Right atrium auricular region (tissue), 2 donors: ENCODE measurements around the gene MROH7. TPM values are rescaled to one million over a fixed set of nuclear protein-coding genes. Genes with fewer than 3 reads are reported as not detected.

Experiments
- DNase-seq: peaks from one replicate; pipeline ENCODE4 v3.0.0-alpha.2; 2019; ENCODE audit warnings: low spot score
- H3K27ac ChIP-seq, 2 donors: fragments of 200-600 bp; sonication (generic); 1 replicate in 1 of 2; 2 replicates in 1 of 2; pipeline ENCODE4 v1.5.1; 2016 to 2019
- H3K27me3 ChIP-seq, 2 donors: fragments of 200-600 bp; sonication (generic); one replicate each; pipeline versions ENCODE4 v1.5.1 to v1.6.0; 2017 to 2019
- H3K36me3 ChIP-seq: fragments of 200-600 bp; sonication (generic); one replicate; pipeline ENCODE4 v1.5.1; 2016
- H3K4me1 ChIP-seq, 2 donors: fragments of 200-600 bp; sonication (generic); one replicate each; pipeline versions ENCODE4 v1.5.1 to v1.6.0; 2017 to 2019
- H3K4me3 ChIP-seq, 2 donors: fragments of 200-600 bp; sonication (generic); 1 replicate in 1 of 2; 2 replicates in 1 of 2; pipeline ENCODE4 v1.5.1; 2017 to 2019; ENCODE audit warnings: mild to moderate bottlenecking in 1 of 2, moderate library complexity in 1 of 2
- H3K9me3 ChIP-seq, 2 donors: fragments of 200-600 bp; sonication (generic); one replicate each; pipeline ENCODE4 v1.5.1; 2019
- total RNA-seq, 2 donors: library from RNA; depleted of rRNA; stranded (reverse); fragments of >200 nt; gene quantifications; one replicate each; pipeline ENCODE4 v1.1.0, GENCODE V29; 2016
- TF ChIP-seq, protein P1 (sequence below), 2 donors: fragments of 200-600 bp; sonication (generic); IDR thresholded peaks; one replicate each; pipeline ENCODE4 v1.5.1; 2019; ENCODE audit warnings: antibody characterized with exemption in 2 of 2

MROH7 gene
- total RNA-seq, 2 donors from 2014 or later: 5.5 to 6.9 TPM

- H3K27me3 ChIP-seq: no peaks in the 10 kb centered on the region
- TF ChIP-seq, protein P1, sequence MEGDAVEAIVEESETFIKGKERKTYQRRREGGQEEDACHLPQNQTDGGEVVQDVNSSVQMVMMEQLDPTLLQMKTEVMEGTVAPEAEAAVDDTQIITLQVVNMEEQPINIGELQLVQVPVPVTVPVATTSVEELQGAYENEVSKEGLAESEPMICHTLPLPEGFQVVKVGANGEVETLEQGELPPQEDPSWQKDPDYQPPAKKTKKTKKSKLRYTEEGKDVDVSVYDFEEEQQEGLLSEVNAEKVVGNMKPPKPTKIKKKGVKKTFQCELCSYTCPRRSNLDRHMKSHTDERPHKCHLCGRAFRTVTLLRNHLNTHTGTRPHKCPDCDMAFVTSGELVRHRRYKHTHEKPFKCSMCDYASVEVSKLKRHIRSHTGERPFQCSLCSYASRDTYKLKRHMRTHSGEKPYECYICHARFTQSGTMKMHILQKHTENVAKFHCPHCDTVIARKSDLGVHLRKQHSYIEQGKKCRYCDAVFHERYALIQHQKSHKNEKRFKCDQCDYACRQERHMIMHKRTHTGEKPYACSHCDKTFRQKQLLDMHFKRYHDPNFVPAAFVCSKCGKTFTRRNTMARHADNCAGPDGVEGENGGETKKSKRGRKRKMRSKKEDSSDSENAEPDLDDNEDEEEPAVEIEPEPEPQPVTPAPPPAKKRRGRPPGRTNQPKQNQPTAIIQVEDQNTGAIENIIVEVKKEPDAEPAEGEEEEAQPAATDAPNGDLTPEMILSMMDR (IDR thresholded peaks at IDR 0.05): no peak
- H3K27ac ChIP-seq: no peak overlapping the region
- peaks cover 19% of the 10 kb centered on the region for H3K36me3 ChIP-seq
- H3K9me3 ChIP-seq: no peaks in the 10 kb centered on the region
- no peak for DNase-seq
- peaks cover 0 to 11% of the 10 kb centered on the region in 2 donors for H3K4me1 ChIP-seq
- no peak overlapping the region for H3K4me3 ChIP-seq
Measured at GRCh38 chr1:54603241-54603640, 38.3 kb upstream of the MROH7 start.

GRCh38 chr1:54604051-54604450 is 37.5 kb upstream of the MROH7 start:
- no peaks in the 10 kb centered on the region for H3K9me3 ChIP-seq
- no peaks in the 10 kb centered on the region for H3K27me3 ChIP-seq
- peaks cover 0 to 11% of the 10 kb centered on the region in 2 donors for H3K4me1 ChIP-seq
- H3K27ac ChIP-seq: no peak overlapping the region
- no peak for DNase-seq
- H3K36me3 ChIP-seq: peaks cover 20% of the 10 kb centered on the region
- no peak overlapping the region for H3K4me3 ChIP-seq
- TF ChIP-seq, protein P1 (IDR thresholded peaks at IDR 0.05): no peak

- TF ChIP-seq, protein P1 (IDR thresholded peaks at IDR 0.05): no peak
- Histone ChIP-seq H3K4me1 (peaks cover 0 to 7% of the 10 kb centered on the region in 2 donors), H3K27ac (no peak overlapping the region), H3K36me3 (peaks cover 24% of the 10 kb centered on the region), H3K27me3 (no peaks in the 10 kb centered on the region), H3K4me3 (no peak overlapping the region), H3K9me3 (no peaks in the 10 kb centered on the region)
- no peak for DNase-seq
Measured at GRCh38 chr1:54604572-54605370, 36.8 kb upstream of the MROH7 start.

- Histone ChIP-seq H3K36me3 (peaks cover 24% of the 10 kb centered on the region), H3K4me3 (no peak overlapping the region), H3K27ac (no peak overlapping the region), H3K27me3 (no peaks in the 10 kb centered on the region), H3K9me3 (no peaks in the 10 kb centered on the region), H3K4me1 (peaks cover 0 to 2% of the 10 kb centered on the region in 2 donors)
- no peak for DNase-seq
- TF ChIP-seq, protein P1 (IDR thresholded peaks at IDR 0.05): no peak
Measured at GRCh38 chr1:54606096-54606989, 35.2 kb upstream of the MROH7 start.

DNA sequence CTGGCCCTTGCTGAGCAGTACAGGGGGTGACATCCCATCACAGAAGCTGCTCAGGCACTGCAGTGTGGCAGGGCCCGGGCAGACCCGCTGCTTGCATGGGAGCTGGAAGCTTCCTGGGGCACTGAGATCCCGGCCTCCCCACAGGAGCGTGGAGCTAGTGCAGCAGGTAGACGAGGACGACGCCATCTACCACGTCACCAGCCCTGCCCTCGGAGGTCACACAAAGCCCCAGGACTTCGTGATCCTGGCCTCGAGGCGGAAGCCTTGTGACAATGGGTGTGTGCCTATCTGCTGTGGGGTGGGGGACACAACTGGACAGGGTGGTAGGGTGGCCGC is 34.6 kb upstream of the MROH7 start:
- H3K27me3 ChIP-seq: no peaks in the 10 kb centered on the region
- H3K9me3 ChIP-seq: no peaks in the 10 kb centered on the region
- peaks cover 24% of the 10 kb centered on the region for H3K36me3 ChIP-seq
- no peak for DNase-seq
- TF ChIP-seq, protein P1 (IDR thresholded peaks at IDR 0.05): no peak
- no peaks in the 10 kb centered on the region for H3K4me1 ChIP-seq
- H3K27ac ChIP-seq: no peak overlapping the region
- no peak overlapping the region for H3K4me3 ChIP-seq
